ENCODE data around the gene AKAP7. TPM values are rescaled to one million over a fixed set of nuclear protein-coding genes. Genes with fewer than 3 reads are reported as not detected.

Gene AKAP7
- polyA plus RNA-seq, 3 donors from 2014 or later, result 11.0 to 15.1 (median 12.0) TPM

DNA sequence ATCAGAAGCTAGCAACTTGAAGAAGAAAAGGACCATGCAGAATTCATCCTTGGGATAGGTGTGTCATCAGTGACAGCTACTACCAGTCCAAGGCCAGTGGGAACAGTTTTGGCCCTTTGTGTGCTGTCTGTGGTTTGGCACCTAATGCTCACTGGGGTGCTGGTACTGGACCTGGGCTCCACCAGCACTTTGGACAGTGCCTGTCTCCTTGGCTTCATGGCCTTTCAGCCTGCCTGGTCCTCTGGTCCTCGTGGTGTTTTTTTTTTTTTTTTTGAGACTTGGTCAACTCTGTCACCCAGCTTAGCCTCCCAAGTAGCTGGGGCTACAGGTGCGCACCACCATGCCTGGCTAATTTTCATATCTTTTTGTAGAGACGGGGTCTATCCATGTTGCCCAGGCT, 56.3 kb downstream of the AKAP7 start:
- Mint-ChIP-seq H3K36me3 (peaks cover 28 to 34% (median 30%) of the 10 kb centered on the region in 3 donors), H3K4me1 (peaks cover 0 to 7% of the 10 kb centered on the region in 2 donors), H3K27ac (no peak overlapping the region), H3K4me3 (no peak overlapping the region), H3K9me3 (peaks cover 0 to 10% (median 4%) of the 10 kb centered on the region in 6 donors), H3K27me3 (ENCODE audit: low read depth in 3 of 3) (no peaks in the 10 kb centered on the region)
- DNase-seq, result no peak

DNA sequence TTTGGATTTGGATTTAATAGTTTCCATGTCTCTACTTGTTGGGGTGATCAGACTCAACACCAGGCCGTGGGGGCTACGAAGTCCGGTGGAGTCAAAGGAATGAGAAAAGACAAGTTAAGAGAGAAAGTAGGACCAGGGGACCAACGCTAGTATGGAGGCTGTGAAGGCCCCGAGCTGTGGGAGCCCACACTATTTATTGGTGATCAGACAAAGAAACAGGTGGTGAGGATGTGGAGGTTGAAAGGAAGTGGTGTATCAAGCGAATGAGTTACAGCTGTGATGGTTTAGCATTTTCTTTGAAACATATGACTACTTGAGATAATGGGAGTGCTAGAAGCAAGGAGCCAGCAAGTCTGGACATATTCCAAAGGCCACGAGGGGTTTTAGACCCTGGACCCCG, 62.4 kb downstream of the AKAP7 start:
- peaks cover 0 to 7% (median 3%) of the 10 kb centered on the region in 3 donors for H3K27me3 Mint-ChIP-seq (ENCODE audit: low read depth in 3 of 3)
- peak overlapping the region; percentile 22 to 71 (median 53) for H3K4me3 Mint-ChIP-seq
- DNase-seq, result peak; percentile 35 to 49 (median 45)
- peaks cover 0 to 9% (median 3%) of the 10 kb centered on the region in 6 donors for H3K9me3 Mint-ChIP-seq
- peaks cover 43 to 50% of the 10 kb centered on the region in 2 donors for H3K4me1 Mint-ChIP-seq
- H3K36me3 Mint-ChIP-seq, result peaks cover 16 to 21% (median 20%) of the 10 kb centered on the region in 3 donors
- H3K27ac Mint-ChIP-seq, result peak overlapping the region; percentile 57 to 94 (median 88)

DNA sequence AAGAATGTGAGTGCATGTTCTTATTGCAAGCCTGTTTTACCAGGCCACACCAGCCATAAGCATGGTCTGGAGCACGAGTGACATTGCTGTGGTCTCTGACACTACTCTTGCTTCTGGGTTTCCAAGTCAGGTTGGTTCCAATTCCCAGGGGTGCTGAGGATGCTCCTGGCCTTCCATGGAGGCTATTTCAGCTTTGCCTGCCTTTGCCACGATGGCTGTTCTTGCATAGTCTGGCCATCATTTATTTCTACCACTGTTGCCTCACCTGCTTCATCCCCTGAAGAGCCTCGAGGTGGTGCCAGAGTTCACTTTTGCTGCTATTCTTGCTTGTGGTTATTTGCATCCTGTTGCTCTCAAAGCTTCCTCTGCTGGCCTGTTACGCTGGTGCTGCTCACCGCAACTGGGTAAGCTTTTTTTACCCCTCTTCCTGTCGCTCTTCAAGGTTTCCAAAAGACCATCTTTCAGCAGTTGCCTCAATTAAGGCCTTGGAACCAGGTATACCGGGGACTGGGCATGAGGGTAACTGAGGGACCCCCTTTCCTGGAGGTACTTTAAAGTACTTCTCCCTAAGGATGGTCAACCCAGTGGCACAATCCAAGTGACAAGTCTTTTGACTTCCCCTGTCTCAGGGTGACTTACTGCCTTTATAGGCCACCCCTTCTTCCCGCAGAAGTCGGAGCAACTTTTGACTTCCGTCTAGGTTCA, 64.5 kb downstream of the AKAP7 start:
- peaks cover 58 to 60% of the 10 kb centered on the region in 2 donors for H3K4me1 Mint-ChIP-seq
- H3K27ac Mint-ChIP-seq, result peak overlapping the region; percentile 86 to 96 (median 94)
- H3K27me3 Mint-ChIP-seq (ENCODE audit: low read depth in 3 of 3), result peaks cover 0 to 7% (median 3%) of the 10 kb centered on the region in 3 donors
- no peaks in the 10 kb centered on the region for H3K9me3 Mint-ChIP-seq
- H3K36me3 Mint-ChIP-seq, result peaks cover 0 to 6% (median under 1%) of the 10 kb centered on the region in 3 donors
- peak; percentile 82 to 87 (median 85) for DNase-seq
- peak overlapping the region; percentile 81 to 86 (median 82) for H3K4me3 Mint-ChIP-seq

DNA sequence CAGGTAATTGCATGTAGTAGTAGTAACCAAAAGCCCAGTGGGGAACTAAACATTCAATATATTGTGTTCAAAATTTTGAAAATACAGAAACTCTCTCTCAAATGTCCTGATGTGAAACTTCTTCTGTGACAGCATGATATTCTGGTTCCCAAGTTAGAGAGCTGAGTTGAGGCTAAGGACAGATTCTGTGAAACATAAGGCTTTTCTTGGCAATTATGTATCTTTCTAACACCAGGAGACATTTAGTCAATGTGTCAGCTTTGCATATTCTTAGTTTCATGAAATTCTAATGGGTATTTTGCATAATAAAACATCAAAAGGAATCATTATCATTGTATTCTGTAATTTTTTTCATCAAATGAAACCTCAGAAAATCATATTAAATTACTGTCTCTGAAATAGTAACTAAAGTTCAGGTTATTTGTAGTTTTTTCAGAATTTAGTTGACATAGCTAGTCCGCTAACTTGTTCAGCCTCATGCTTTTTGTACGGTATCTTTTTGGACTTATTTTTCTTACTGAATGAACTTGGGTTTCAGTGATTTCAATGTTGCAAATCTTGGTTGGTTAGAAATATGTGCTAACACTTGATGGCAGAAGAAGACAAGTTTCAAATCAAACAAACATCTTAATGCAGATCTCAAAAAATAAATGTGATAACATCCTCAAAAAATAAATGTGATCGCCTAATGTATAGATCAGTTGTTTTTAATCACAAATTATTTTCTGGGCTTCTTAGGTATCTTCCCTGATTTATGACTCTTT, 70.4 kb downstream of the AKAP7 start:
- H3K4me3 Mint-ChIP-seq, result no peak overlapping the region
- peaks cover 38 to 58% of the 10 kb centered on the region in 2 donors for H3K4me1 Mint-ChIP-seq
- no peaks in the 10 kb centered on the region for H3K9me3 Mint-ChIP-seq
- H3K36me3 Mint-ChIP-seq, result peaks cover 5 to 9% (median 7%) of the 10 kb centered on the region in 3 donors
- H3K27ac Mint-ChIP-seq, result peak overlapping the region in 4 of 6 donors; percentile 8 to 47 (median 34)
- no peaks in the 10 kb centered on the region for H3K27me3 Mint-ChIP-seq (ENCODE audit: low read depth in 3 of 3)
- DNase-seq, result no peak

DNA sequence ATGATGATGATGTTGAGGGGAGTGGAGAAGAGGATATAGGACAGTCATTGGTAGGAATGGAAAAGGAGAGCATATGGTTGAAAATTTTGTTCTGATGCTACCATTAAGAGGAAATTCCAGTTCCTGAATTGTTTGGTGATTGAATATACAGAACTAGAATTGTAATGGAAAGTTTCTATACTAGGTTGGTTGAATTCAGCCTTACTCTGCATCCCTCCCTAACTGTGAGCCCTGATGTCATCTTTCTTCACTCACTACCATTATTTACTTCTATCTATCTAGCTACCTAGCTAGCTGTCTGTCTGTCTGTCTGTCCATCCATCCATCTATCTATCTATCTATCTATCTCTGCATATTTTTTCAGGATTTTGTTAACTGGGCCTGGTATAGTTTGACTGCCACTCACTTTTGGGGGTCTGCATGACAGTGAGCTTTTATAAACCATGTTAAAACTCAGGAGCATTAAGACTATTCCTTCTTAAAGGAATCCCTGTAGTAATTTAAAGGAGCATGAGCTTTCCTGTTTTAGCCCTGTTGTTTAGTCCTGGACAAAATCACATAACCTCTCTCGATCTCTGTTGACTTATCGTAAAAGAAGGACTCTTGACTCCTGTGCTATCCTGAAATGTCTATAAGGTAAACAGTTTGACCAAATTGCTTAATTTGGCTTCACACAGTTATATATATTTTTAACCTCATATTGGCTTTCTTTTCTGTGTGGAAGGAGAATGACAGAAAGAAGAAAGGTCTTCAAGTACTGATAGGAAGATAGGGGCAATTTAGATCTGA, 71.4 kb downstream of the AKAP7 start:
- Mint-ChIP-seq H3K9me3 (no peaks in the 10 kb centered on the region), H3K36me3 (peaks cover 8 to 9% (median 9%) of the 10 kb centered on the region in 3 donors), H3K4me1 (peaks cover 33 to 51% of the 10 kb centered on the region in 2 donors), H3K27me3 (ENCODE audit: low read depth in 3 of 3) (no peaks in the 10 kb centered on the region), H3K27ac (peak overlapping the region in 4 of 6 donors; percentile 1 to 40 (median 16)), H3K4me3 (no peak overlapping the region)
- DNase-seq, result no peak

DNA sequence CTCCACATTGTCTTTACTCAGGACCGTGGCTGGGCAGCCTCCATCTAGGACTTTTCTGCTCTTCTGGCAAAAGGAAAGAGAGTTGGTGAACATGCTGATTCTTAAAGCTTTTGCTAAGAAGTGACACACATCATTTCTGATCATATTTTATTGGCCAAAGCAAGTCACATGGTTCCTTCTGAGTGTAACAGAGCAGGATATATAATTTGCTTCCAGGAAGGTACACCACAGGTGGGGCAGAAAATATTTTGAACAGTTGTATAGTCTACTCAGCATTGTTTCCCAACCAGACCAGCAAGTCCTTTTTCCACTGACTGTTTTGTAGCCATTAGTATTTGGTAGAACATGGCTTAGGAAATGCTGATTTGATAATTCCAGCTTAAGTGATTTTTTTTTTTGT, 73.5 kb downstream of the AKAP7 start:
- no peak for DNase-seq
- H3K9me3 Mint-ChIP-seq, result no peaks in the 10 kb centered on the region
- H3K4me3 Mint-ChIP-seq, result no peak overlapping the region
- H3K36me3 Mint-ChIP-seq, result peaks cover 8 to 9% (median 9%) of the 10 kb centered on the region in 3 donors
- peak overlapping the region in 3 of 6 donors; percentile 13 to 44 (median 43) for H3K27ac Mint-ChIP-seq
- H3K27me3 Mint-ChIP-seq (ENCODE audit: low read depth in 3 of 3), result no peaks in the 10 kb centered on the region
- H3K4me1 Mint-ChIP-seq, result peaks cover 36 to 58% of the 10 kb centered on the region in 2 donors

DNA sequence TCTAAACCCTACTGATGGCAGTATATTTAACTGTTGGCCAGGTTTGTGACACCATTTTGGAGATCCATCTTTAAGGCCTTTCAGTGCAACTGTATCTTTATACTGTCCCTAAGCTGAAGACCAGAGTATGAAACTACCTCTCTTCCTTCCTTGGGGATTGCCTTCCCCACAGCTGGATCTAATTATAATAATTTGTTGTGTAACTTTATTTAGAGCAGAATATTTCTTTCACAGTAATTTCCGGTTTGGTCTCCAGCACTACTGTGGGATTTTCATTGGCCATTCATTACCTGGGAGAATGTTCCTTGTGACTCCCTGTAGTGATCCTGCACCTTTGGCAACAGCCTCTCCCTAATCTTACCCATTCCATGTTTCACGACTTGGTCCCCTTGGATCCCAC, 75.2 kb downstream of the AKAP7 start:
- no peaks in the 10 kb centered on the region for H3K9me3 Mint-ChIP-seq
- no peak overlapping the region for H3K27ac Mint-ChIP-seq
- H3K36me3 Mint-ChIP-seq, result peaks cover 8 to 9% (median 9%) of the 10 kb centered on the region in 3 donors
- H3K27me3 Mint-ChIP-seq (ENCODE audit: low read depth in 3 of 3), result no peaks in the 10 kb centered on the region
- peaks cover 44 to 62% of the 10 kb centered on the region in 2 donors for H3K4me1 Mint-ChIP-seq
- no peak for DNase-seq
- no peak overlapping the region for H3K4me3 Mint-ChIP-seq

DNA sequence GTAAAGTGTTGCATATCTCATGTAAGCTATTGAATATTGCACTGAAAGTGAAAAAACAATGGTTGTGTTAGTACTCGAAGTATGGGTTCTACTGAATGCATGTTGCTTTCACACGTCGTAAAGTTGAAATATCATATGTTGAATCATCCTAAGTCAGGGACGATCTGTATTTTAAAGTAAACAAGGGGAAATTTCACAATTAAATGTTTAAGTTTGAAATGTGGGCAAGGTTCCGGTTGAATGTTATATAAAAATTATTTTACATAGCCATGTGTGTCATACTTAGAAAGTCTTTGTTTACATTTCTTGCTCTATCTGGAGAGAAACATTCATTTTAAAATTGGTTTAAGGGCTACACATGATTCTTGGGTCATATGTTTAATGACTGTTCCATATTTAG, 76.8 kb downstream of the AKAP7 start:
- Mint-ChIP-seq H3K4me3 (no peak overlapping the region), H3K27me3 (ENCODE audit: low read depth in 3 of 3) (no peaks in the 10 kb centered on the region), H3K4me1 (peaks cover 39 to 62% of the 10 kb centered on the region in 2 donors), H3K36me3 (peaks cover 8 to 9% (median 9%) of the 10 kb centered on the region in 3 donors), H3K9me3 (no peaks in the 10 kb centered on the region), H3K27ac (no peak overlapping the region)
- DNase-seq, result no peak

DNA sequence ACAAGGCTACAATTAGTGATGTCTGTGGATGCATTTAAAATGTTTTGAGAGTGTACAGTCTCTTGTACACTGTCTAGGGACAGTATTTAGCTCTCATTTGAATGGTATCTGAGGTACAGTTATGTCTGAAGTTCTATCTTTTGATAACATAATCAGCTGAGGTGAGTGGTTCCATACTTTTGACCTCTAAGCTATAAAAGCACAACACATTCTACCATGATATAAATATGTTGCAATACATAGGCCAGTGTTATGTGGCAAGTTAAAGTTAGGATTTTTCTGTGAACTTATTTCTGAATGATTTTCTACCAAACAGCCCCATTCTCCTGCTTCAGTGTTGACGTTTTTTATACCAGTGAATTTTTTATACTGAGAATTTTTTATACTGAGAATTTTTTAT, 77.6 kb downstream of the AKAP7 start:
- Mint-ChIP-seq H3K4me1 (peaks cover 37 to 58% of the 10 kb centered on the region in 2 donors), H3K9me3 (no peaks in the 10 kb centered on the region), H3K27me3 (ENCODE audit: low read depth in 3 of 3) (no peaks in the 10 kb centered on the region), H3K36me3 (peaks cover 5 to 9% (median 8%) of the 10 kb centered on the region in 3 donors), H3K27ac (peak overlapping the region; percentile 0 to 89 (median 67)), H3K4me3 (peak overlapping the region in 3 of 5 donors; percentile 1 to 55 (median 14))
- no peak for DNase-seq

DNA sequence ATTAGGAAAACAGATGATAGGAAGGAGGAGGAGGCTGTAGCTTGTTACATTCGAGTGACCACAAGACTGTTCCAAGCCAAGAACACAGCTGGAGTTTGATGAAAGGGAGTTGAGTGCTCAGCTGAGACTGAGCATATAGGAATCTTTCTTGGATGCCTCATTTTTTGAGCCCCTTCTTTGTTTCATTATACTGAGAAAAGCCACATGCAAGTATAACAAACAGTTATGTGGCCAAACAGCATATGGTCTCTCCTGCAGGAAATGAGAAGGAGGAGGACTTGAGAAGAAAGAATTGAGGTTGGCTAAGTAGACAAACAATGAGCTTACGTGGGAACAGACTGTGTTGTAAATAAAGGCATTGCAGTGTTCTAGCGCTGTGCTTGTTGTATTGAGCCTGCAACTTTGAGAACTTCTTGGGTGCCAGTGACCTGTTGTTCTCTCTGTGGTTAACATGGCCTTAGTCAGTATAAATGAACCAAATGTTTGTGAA, 78.3 kb downstream of the AKAP7 start:
- H3K9me3 Mint-ChIP-seq, result no peaks in the 10 kb centered on the region
- peaks cover 3 to 8% (median 7%) of the 10 kb centered on the region in 3 donors for H3K36me3 Mint-ChIP-seq
- H3K27me3 Mint-ChIP-seq (ENCODE audit: low read depth in 3 of 3), result no peaks in the 10 kb centered on the region
- H3K4me1 Mint-ChIP-seq, result peaks cover 37 to 54% of the 10 kb centered on the region in 2 donors
- H3K27ac Mint-ChIP-seq, result peak overlapping the region; percentile 11 to 89 (median 73)
- peak in 1 of 3 donors; percentile 18 for DNase-seq
- peak overlapping the region; percentile 1 to 55 (median 27) for H3K4me3 Mint-ChIP-seq

DNA sequence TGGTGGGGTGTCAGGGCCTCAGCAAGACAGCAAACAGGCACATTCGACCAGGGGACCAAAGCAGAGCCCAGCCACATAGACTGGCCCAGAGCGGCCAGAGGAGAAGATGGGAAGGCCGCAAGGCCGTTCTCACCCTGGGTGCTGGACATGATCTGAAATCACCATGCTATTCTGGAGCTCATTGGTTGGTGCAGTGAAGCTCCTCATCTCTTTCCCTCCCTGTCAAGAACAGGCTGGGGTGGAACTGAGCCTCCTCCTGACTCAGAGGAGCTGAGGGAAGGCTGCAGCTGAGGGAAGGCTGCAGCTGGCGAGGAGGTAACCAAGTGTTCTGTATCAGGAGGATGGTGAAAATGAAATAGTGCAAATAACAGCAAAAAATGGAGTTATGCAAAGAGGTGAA, 80.0 kb downstream of the AKAP7 start:
- Mint-ChIP-seq H3K9me3 (no peaks in the 10 kb centered on the region), H3K4me1 (peaks cover 34 to 50% of the 10 kb centered on the region in 2 donors), H3K36me3 (peaks cover 5 to 7% (median 6%) of the 10 kb centered on the region in 3 donors), H3K4me3 (no peak overlapping the region), H3K27ac (peak overlapping the region in 4 of 6 donors; percentile 22 to 72 (median 54)), H3K27me3 (ENCODE audit: low read depth in 3 of 3) (no peaks in the 10 kb centered on the region)
- DNase-seq, result no peak

DNA sequence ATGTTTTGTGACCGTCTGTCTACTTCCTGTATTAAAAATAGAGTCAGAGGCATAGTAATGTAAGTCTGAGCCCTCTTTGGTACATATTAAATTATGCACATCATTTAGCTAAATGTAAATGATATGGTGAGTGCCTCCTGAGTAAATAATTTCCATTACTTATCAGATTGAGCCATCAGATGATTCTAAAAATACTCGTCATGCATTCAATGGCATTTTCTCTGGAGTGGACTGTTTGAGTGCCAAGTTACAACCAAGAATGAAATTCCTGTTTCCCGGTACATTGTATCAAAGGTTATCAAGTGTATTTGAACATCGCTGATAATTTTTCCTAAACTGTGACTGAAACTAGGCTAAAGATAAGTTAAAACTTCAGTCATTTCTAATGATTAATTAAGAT, 81.0 kb downstream of the AKAP7 start:
- Mint-ChIP-seq H3K9me3 (no peaks in the 10 kb centered on the region), H3K4me1 (peaks cover 34 to 50% of the 10 kb centered on the region in 2 donors), H3K27me3 (ENCODE audit: low read depth in 3 of 3) (no peaks in the 10 kb centered on the region), H3K36me3 (peaks cover 7 to 16% (median 7%) of the 10 kb centered on the region in 3 donors), H3K27ac (no peak overlapping the region), H3K4me3 (no peak overlapping the region)
- DNase-seq, result no peak

DNA sequence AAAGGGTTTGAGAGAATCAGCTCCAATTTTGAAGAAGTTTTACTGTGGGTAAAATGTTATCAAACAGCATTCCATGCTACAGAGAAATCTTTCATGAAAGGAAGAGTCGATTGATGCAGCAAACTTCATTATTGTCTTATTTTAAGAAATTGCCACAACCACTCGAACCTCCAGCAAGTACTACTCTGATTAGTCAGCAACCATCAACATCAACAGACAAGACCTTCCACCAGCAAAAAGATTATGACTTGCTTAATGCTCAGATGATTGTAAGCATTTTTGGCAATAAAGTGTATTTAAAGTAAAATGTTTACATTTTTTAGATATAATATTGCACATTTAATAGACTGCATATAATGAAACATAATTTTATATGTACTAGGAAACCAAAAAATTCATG, 87.5 kb downstream of the AKAP7 start:
- no peak overlapping the region for H3K4me3 Mint-ChIP-seq

More for the DNA sequence above, 87.5 kb downstream of the AKAP7 start:
- peaks cover 8 to 26% of the 10 kb centered on the region in 2 donors for H3K4me1 Mint-ChIP-seq
- H3K27me3 Mint-ChIP-seq (ENCODE audit: low read depth in 3 of 3), result peaks cover 0 to 2% (median 0%) of the 10 kb centered on the region in 3 donors
- no peak overlapping the region for H3K27ac Mint-ChIP-seq
- peaks cover 13 to 26% (median 19%) of the 10 kb centered on the region in 3 donors for H3K36me3 Mint-ChIP-seq
- no peak for DNase-seq
- no peaks in the 10 kb centered on the region for H3K9me3 Mint-ChIP-seq

Data from immature natural killer cell (primary cell).